ENCODE data around the gene YARS1.

DNA sequence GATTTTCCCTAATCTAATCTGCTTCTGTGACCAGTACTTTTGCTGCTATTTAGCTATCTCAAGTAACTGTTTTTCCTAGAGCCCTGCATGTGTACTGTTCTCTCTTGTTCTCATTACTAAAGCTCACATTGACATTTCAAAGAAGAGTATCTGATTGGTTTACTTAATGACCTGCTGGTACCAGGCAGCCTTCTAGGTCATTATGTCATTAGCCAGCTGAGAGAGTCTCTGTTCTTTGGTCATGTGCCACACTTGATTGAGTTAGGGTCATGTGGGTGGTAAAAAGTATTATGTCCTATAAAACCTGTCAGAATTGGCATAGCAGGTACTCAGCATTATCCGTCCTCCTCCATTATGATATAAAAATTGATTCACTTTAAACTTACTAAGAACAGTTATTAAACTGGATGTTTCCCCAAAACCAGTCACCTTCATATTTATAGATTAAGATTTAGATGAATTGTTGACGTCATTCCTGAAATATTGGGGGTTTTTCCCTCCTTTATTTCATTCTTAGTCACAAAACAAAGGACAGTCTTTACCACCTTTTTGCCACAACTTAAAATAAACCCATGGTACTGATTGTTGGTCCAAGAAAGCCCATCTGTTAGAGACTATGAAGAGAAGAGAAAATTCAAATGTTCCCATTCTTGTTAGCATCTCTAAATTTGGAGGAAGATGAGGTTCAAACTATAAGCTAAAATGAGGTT is 31.4 kb upstream of the YARS1 start:
- TF ChIP-seq, protein P1, sequence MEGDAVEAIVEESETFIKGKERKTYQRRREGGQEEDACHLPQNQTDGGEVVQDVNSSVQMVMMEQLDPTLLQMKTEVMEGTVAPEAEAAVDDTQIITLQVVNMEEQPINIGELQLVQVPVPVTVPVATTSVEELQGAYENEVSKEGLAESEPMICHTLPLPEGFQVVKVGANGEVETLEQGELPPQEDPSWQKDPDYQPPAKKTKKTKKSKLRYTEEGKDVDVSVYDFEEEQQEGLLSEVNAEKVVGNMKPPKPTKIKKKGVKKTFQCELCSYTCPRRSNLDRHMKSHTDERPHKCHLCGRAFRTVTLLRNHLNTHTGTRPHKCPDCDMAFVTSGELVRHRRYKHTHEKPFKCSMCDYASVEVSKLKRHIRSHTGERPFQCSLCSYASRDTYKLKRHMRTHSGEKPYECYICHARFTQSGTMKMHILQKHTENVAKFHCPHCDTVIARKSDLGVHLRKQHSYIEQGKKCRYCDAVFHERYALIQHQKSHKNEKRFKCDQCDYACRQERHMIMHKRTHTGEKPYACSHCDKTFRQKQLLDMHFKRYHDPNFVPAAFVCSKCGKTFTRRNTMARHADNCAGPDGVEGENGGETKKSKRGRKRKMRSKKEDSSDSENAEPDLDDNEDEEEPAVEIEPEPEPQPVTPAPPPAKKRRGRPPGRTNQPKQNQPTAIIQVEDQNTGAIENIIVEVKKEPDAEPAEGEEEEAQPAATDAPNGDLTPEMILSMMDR (IDR thresholded peaks at IDR 0.05; ENCODE audit: low read depth, low read length, poor library complexity, severe bottlenecking): no peak
- no peak for TF ChIP-seq EZH2phosphoT487 (IDR thresholded peaks at IDR 0.05; ENCODE audit: borderline replicate concordance, low read length)
